Cardiac muscle cell (in vitro differentiated cells and primary cell): ENCODE data around the gene ADCY5. TPM values are rescaled to one million over a fixed set of nuclear protein-coding genes. Genes with fewer than 3 reads are reported as not detected.
A peak's percentile ranks its signal among the peaks of the same experiment; 100 is the strongest.
"Not testable (repeated sequence)": the region's sequence is repeated elsewhere in the genome, so short reads cannot be mapped to it uniquely, and the experiment has no call there.

ENCODE experiments used
- DNase-seq, 2 donors: peaks; one replicate each; pipeline versions ENCODE4 v3.0.0 to v3.0.0-alpha.2; 2010 to 2017; ENCODE audit warnings: low read depth in 1 of 2, low spot score in 1 of 2
- H3K27ac ChIP-seq: fragments of 200-600 bp; sonication (generic); 2 replicates; pipeline ENCODE4 v1.5.1; 2016
- H3K27me3 ChIP-seq: fragments of 200-600 bp; sonication (generic); 2 replicates; pipeline ENCODE4 v1.6.0; 2016; ENCODE audit warnings: control low read depth
- H3K36me3 ChIP-seq: fragments of 200-600 bp; sonication (generic); 2 replicates; pipeline ENCODE4 v1.5.1; 2016; ENCODE audit warnings: control low read depth
- H3K4me1 ChIP-seq: fragments of 200-600 bp; sonication (generic); 2 replicates; pipeline ENCODE4 v1.8.1; 2017; ENCODE audit warnings: low read depth, mild to moderate bottlenecking, mixed run types
- H3K4me3 ChIP-seq: fragments of 200-600 bp; sonication (generic); 2 replicates; pipeline ENCODE4 v1.5.1; 2016; ENCODE audit warnings: mild to moderate bottlenecking
- H3K9me3 ChIP-seq: fragments of 200-600 bp; sonication (generic); 2 replicates; pipeline ENCODE4 v1.5.1; 2017; ENCODE audit warnings: low read depth, mild to moderate bottlenecking, control low read depth
- polyA plus RNA-seq: library from polyadenylated mRNA; unstranded; fragments of >200 nt; fragmentation: Nextera tagmentation; extraction: Ambion mirVana; gene quantifications from 2 replicates; pipeline ENCODE4 v1.2.1, GENCODE V29; 2016
- total RNA-seq: library from RNA; depleted of rRNA; stranded (reverse); fragments of >200 nt; gene quantifications from 2 replicates; pipeline ENCODE4 v1.2.3, GENCODE V29; 2016
- TF ChIP-seq, protein P1 (sequence below): IDR thresholded peaks from 2 replicates; pipeline ENCODE4 v1.5.1; 2012; ENCODE audit warnings: low read depth, mild to moderate bottlenecking, low read length

Gene ADCY5
- total and polyA plus RNA-seq, 2 experiments from 2014 or later, result 38.4 to 93.7 TPM

DNA sequence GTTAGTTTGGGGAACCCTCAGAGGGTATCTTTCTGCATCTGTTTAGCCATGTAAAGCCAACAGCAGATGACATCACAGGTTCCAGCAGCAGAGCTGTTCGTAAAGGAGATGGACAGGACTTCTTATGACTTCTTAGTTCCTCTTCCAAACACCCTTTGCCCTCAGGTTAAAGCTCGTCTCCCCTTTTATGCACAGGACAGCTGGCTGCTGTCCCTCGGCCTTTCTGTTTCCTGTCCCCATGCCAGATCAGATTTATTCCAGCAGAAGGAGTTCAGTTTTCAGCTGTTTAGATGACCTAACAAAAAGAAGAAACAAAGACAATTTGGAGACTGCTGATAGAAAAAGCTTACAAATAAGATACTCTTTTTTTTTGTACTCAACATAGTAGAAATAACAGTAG, 202.0 kb downstream of the ADCY5 start:
- TF ChIP-seq, protein P1, sequence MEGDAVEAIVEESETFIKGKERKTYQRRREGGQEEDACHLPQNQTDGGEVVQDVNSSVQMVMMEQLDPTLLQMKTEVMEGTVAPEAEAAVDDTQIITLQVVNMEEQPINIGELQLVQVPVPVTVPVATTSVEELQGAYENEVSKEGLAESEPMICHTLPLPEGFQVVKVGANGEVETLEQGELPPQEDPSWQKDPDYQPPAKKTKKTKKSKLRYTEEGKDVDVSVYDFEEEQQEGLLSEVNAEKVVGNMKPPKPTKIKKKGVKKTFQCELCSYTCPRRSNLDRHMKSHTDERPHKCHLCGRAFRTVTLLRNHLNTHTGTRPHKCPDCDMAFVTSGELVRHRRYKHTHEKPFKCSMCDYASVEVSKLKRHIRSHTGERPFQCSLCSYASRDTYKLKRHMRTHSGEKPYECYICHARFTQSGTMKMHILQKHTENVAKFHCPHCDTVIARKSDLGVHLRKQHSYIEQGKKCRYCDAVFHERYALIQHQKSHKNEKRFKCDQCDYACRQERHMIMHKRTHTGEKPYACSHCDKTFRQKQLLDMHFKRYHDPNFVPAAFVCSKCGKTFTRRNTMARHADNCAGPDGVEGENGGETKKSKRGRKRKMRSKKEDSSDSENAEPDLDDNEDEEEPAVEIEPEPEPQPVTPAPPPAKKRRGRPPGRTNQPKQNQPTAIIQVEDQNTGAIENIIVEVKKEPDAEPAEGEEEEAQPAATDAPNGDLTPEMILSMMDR, result no peak
- Histone ChIP-seq H3K4me3 (no peak overlapping the region), H3K36me3 (no peaks in the 10 kb centered on the region), H3K27me3 (no peaks in the 10 kb centered on the region), H3K27ac (peak overlapping the region; percentile 35), H3K9me3 (no peaks in the 10 kb centered on the region), H3K4me1 (peaks cover 13% of the 10 kb centered on the region)
- no peak for DNase-seq

DNA sequence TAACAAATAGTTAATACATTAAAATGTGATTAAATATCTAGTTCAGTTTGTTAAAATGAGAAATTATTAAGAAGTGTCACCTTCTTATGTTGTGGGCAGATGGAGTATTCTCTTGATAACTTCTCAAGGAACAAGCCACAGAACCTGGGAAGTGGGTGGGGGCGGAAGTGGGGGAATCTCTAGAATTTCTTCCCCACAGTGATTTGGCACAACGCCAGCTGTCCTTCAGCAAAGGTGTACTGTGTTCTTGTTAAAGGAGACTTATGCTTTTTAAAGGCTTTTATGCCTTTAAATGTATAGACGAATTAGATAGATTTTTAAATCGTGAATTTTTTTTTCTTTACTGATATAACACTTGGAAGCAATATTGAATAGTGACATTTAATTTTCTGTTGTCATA, 204.8 kb downstream of the ADCY5 start:
- Histone ChIP-seq H3K27ac (no peak overlapping the region), H3K27me3 (no peaks in the 10 kb centered on the region), H3K36me3 (no peaks in the 10 kb centered on the region), H3K9me3 (no peaks in the 10 kb centered on the region), H3K4me3 (no peak overlapping the region), H3K4me1 (peaks cover 13% of the 10 kb centered on the region)
- TF ChIP-seq, protein P1, result no peak
- DNase-seq, result peak in 1 of 2 donors; percentile 14

DNA sequence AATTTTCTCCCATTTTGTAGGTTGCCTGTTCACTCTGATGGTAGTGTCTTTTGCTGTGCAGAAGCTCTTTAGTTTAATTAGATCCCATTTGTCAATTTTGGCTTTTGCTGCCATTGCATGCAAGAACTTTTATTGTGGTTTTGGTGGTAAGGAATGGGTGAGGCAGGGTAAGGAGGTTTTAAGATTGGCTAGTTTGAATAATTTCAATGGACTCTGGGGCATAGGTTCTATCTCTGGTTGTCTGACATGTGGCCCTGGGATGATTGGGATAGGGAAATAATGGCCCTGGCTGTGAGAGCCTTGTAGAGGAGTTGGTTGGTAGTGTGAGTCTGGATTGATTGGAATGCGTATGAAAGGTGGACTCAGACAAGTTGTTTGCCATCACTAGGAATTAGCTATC, 209.1 kb downstream of the ADCY5 start:
- DNase-seq, result no peak
- Histone ChIP-seq H3K36me3 (no peaks in the 10 kb centered on the region), H3K27me3 (no peaks in the 10 kb centered on the region), H3K4me3 (no peak overlapping the region), H3K9me3 (no peaks in the 10 kb centered on the region), H3K4me1 (no peaks in the 10 kb centered on the region), H3K27ac (no peak overlapping the region)
- TF ChIP-seq, protein P1, result no peak

DNA sequence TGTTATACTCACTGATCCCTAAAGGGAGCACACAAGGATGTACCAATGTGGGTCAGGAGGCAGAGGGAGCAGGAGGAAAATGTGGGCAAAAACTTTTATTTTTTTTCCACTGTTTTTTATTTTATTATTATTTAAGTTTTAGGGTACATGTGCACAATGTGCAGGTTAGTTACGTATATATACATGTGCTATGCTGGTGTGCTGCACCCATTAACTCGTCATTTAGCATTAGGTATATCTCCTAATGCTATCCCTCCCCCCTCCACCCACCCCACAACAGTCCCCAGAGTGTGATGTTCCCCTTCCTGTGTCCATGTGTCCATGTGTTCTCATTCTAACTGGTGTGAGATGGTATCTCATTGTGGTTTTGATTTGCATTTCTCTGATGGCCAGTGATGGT, 209.7 kb downstream of the ADCY5 start:
- not testable (repeated sequence) for DNase-seq, H3K36me3 ChIP-seq, H3K27me3 ChIP-seq, H3K4me3 ChIP-seq, H3K27ac ChIP-seq, H3K9me3 ChIP-seq, H3K4me1 ChIP-seq

DNA sequence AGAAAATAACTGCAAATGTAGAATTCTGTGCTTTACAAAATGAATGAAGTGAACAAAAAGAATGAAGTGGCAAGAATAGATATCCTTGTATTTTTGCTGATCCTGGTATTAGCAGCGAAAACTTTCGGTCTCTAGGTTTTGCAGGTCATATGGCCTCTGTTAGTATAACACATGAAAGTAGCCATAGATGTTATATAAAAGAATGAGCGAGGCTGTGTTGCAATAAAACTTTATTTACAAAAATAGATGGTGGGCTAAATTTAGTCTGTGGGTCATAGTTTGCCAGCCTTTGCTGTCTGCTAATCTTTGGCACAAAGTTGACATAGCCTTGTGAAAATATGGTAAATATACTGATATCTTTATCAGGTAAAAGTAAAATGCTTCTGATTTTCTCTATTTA, 212.0 kb downstream of the ADCY5 start:
- DNase-seq, result no peak
- Histone ChIP-seq H3K4me3 (no peak overlapping the region), H3K36me3 (no peaks in the 10 kb centered on the region), H3K4me1 (no peaks in the 10 kb centered on the region), H3K9me3 (no peaks in the 10 kb centered on the region), H3K27ac (no peak overlapping the region), H3K27me3 (no peaks in the 10 kb centered on the region)
- TF ChIP-seq, protein P1, result no peak

Other genes starting within 250 kb of the ADCY5 start
- 8.8 and 13.6 TPM in 2 replicates for gene SEC22A, start 247.1 kb downstream of the ADCY5 start, total RNA-seq
- 12.3 and 19.6 TPM in 2 replicates for gene SEC22A, start 247.1 kb downstream of the ADCY5 start, polyA plus RNA-seq
- 8.8 and 9.1 TPM in 2 replicates for gene HACD2, start 136.0 kb upstream of the ADCY5 start, total RNA-seq
- gene HACD2, start 136.0 kb upstream of the ADCY5 start, polyA plus RNA-seq, result 9.9 and 13.6 TPM in 2 replicates